Prostate gland (tissue), 2 donors: ENCODE results near the gene ITGBL1. TPM values are rescaled to one million over a fixed set of nuclear protein-coding genes. Genes with fewer than 3 reads are reported as not detected.

Source experiments
- DNase-seq: peaks from one replicate; pipeline ENCODE4 v3.0.0-alpha.2; 2019; ENCODE audit warnings: low spot score
- H3K27ac ChIP-seq, 2 donors: fragments of 200-600 bp; sonication (generic); 2 replicates each; pipeline ENCODE4 v1.5.1; 2017 to 2019
- H3K27me3 ChIP-seq: fragments of 200-600 bp; sonication (generic); replicated peaks from 2 replicates; pipeline ENCODE4 v1.5.1; 2019; ENCODE audit not compliant: insufficient read depth
- H3K36me3 ChIP-seq, 2 donors: fragments of 200-600 bp; sonication (generic); 1 replicate in 1 of 2; 2 replicates in 1 of 2; pipeline versions ENCODE4 v1.5.1 to v1.8.1; 2017 to 2019
- H3K4me1 ChIP-seq: fragments of 200-600 bp; sonication (generic); replicated peaks from 2 replicates; pipeline ENCODE4 v1.5.1; 2019
- H3K4me3 ChIP-seq, 2 donors: fragments of 200-600 bp; sonication (generic); 2 replicates each; pipeline ENCODE4 v1.5.1; 2017 to 2019
- H3K9me3 ChIP-seq: fragments of 200-600 bp; sonication (generic); 2 replicates; pipeline ENCODE4 v1.5.1; 2017
- CTCF ChIP-seq, 4 experiments: fragments of 200-600 bp in 2 of 4; fragments of 450-650 bp in 2 of 4; sonication (generic) in 2 of 4; IDR thresholded peaks; 1 replicate in 3 of 4; 2 replicates in 1 of 4; pipeline ENCODE4 v1.5.1; 2016 to 2019; ENCODE audit warnings: antibody characterized with exemption in 4 of 4, mild to moderate bottlenecking in 2 of 4, moderate library complexity in 2 of 4
- POLR2A ChIP-seq: fragments of 450-650 bp; IDR thresholded peaks from one replicate; pipeline ENCODE4 v1.6.1; 2016; ENCODE audit warnings: antibody characterized with exemption, mild to moderate bottlenecking
- POLR2AphosphoS5 ChIP-seq: sonication (generic); formaldehyde crosslinking; IDR thresholded peaks from one replicate; pipeline ENCODE4 v1.6.1; 2017; ENCODE audit warnings: antibody characterized with exemption
- WGBS: methylation state at CpG from one replicate; pipeline ENCODE4 v1.1.5; 2018; 5-methylcytosine and 5-hydroxymethylcytosine counted together
- intact Hi-C: fragments of 100-400 bp; cut with DNase I; formaldehyde crosslinking; loops from one replicate; pipeline ENCODE4 v1.14.2; 2022
- total RNA-seq, 2 donors: library from RNA; depleted of rRNA; stranded (reverse); fragments of >200 nt; gene quantifications; one replicate each; pipeline ENCODE4 v1.1.0, GENCODE V29; 2016

The ITGBL1 gene
- total RNA-seq, 2 donors from 2014 or later, result 0.09 to 9.0 TPM

- TF ChIP-seq POLR2AphosphoS5 (no peak), CTCF (IDR thresholded peaks at IDR 0.05) (no peak), POLR2A (no peak)
- H3K4me3 ChIP-seq, result no peak overlapping the region
- 91% methylated on average over 1 of the region's 1 CpG for WGBS
- no peak for DNase-seq
- no peaks in the 10 kb centered on the region for H3K27me3 ChIP-seq
- H3K9me3 ChIP-seq, result no peaks in the 10 kb centered on the region
- H3K27ac ChIP-seq, result no peak overlapping the region
- intact Hi-C loops, result no loop called here
- no peaks in the 10 kb centered on the region for H3K4me1 ChIP-seq
- H3K36me3 ChIP-seq, result no peaks in the 10 kb centered on the region
These were observed 250.6 kb downstream of the ITGBL1 start for GRCh38 chr13:101703081-101703480.

GRCh38 chr13:101703838-101704237, 251.4 kb downstream of the ITGBL1 start:
- H3K36me3 ChIP-seq, result no peaks in the 10 kb centered on the region
- TF ChIP-seq CTCF (IDR thresholded peaks at IDR 0.05), result no peak
- TF ChIP-seq POLR2AphosphoS5, result no peak
- no peak for TF ChIP-seq POLR2A
- DNase-seq, result no peak
- no peaks in the 10 kb centered on the region for H3K4me1 ChIP-seq
- no peak overlapping the region for H3K27ac ChIP-seq
- intact Hi-C loops, result no loop called here
- WGBS, result 58% methylated on average over 3 of the region's 3 CpGs
- H3K9me3 ChIP-seq, result no peaks in the 10 kb centered on the region
- no peak overlapping the region for H3K4me3 ChIP-seq
- H3K27me3 ChIP-seq, result no peaks in the 10 kb centered on the region

- H3K27ac ChIP-seq, result no peak overlapping the region
- H3K4me1 ChIP-seq, result no peaks in the 10 kb centered on the region
- H3K4me3 ChIP-seq, result no peak overlapping the region
- 57% methylated on average over 6 of the region's 6 CpGs for WGBS
- TF ChIP-seq CTCF (IDR thresholded peaks at IDR 0.05), result no peak
- intact Hi-C loops, result no loop called here
- H3K9me3 ChIP-seq, result no peaks in the 10 kb centered on the region
- no peaks in the 10 kb centered on the region for H3K36me3 ChIP-seq
- H3K27me3 ChIP-seq, result no peaks in the 10 kb centered on the region
- no peak for DNase-seq
These were observed 254.2 kb downstream of the ITGBL1 start for GRCh38 chr13:101706651-101707050.

GRCh38 chr13:101707659-101708058, 255.2 kb downstream of the ITGBL1 start:
- intact Hi-C loops, result no loop called here
- no peaks in the 10 kb centered on the region for H3K27me3 ChIP-seq
- 76% methylated on average over 2 of the region's 2 CpGs for WGBS
- no peaks in the 10 kb centered on the region for H3K36me3 ChIP-seq
- DNase-seq, result no peak
- H3K4me1 ChIP-seq, result no peaks in the 10 kb centered on the region
- H3K4me3 ChIP-seq, result no peak overlapping the region
- H3K27ac ChIP-seq, result no peak overlapping the region
- no peaks in the 10 kb centered on the region for H3K9me3 ChIP-seq
- TF ChIP-seq CTCF (IDR thresholded peaks at IDR 0.05) (no peak), POLR2A (no peak), POLR2AphosphoS5 (no peak)

- no peaks in the 10 kb centered on the region for H3K27me3 ChIP-seq
- DNase-seq, result no peak
- 67% methylated on average over 1 of the region's 1 CpG for WGBS
- no peaks in the 10 kb centered on the region for H3K36me3 ChIP-seq
- no peak overlapping the region for H3K4me3 ChIP-seq
- no peaks in the 10 kb centered on the region for H3K4me1 ChIP-seq
- intact Hi-C loops, result no loop called here
- no peak overlapping the region for H3K27ac ChIP-seq
- H3K9me3 ChIP-seq, result no peaks in the 10 kb centered on the region
- no peak for TF ChIP-seq CTCF (IDR thresholded peaks at IDR 0.05)
- TF ChIP-seq POLR2AphosphoS5, result no peak
- no peak for TF ChIP-seq POLR2A
These were observed 255.6 kb downstream of the ITGBL1 start for GRCh38 chr13:101708115-101708514.
